Germinal center (tissue), 1 donor: ENCODE results near the gene NUDC.
"Not testable (repeated sequence)": the region's sequence is repeated elsewhere in the genome, so short reads cannot be mapped to it uniquely, and the experiment has no call there.

ENCODE experiments used
- DNase-seq: peaks from one replicate; pipeline ENCODE4 v3.0.0; 2012; ENCODE audit warnings: mixed read lengths, low spot score

The NUDC gene

GRCh38 chr1:26911399-26912146 lies 10.0 kb upstream of the NUDC start:
- no peak for DNase-seq

- DNase-seq = no peak
Measured at GRCh38 chr1:26912147-26912490, 9.4 kb upstream of the NUDC start.

GRCh38 chr1:26913389-26913753 lies 8.2 kb upstream of the NUDC start:
- DNase-seq = no peak

GRCh38 chr1:26913754-26914619 lies 7.6 kb upstream of the NUDC start, which contains the start of gene NR0B2:
Gene NR0B2, minus strand, starts transcription at chr1:26913975. Its CDS starts 35 bp downstream, at chr1:26913940.
- DNase-seq = no peak

- DNase-seq = no peak
Measured at GRCh38 chr1:26915204-26915842, 6.2 kb upstream of the NUDC start.

- no peak for DNase-seq
Measured at GRCh38 chr1:26921126-26921539, 410 bp upstream of the NUDC start.

GRCh38 chr1:26922431-26922729 lies 837 bp downstream of the NUDC start:
- DNase-seq = no peak

GRCh38 chr1:26922901-26923300 lies 1.4 kb downstream of the NUDC start:
- DNase-seq = no peak

- DNase-seq = no peak
Measured at GRCh38 chr1:26923711-26924110, 2.2 kb downstream of the NUDC start.

- peak; percentile 58 for DNase-seq
Measured at GRCh38 chr1:26932531-26932930, 11.0 kb downstream of the NUDC start.

- DNase-seq = no peak
Measured at GRCh38 chr1:26936823-26937222, 15.3 kb downstream of the NUDC start.

- DNase-seq = no peak
Measured at GRCh38 chr1:26938004-26938658, 16.6 kb downstream of the NUDC start.

GRCh38 chr1:26938659-26939025 lies 17.1 kb downstream of the NUDC start:
- no peak for DNase-seq

- no peak for DNase-seq
Measured at GRCh38 chr1:26941311-26941710, 19.8 kb downstream of the NUDC start.

- no peak for DNase-seq
Measured at GRCh38 chr1:26942656-26943055, 21.1 kb downstream of the NUDC start.

- DNase-seq = no peak
Measured at GRCh38 chr1:26945138-26945537, 23.6 kb downstream of the NUDC start.

- no peak for DNase-seq
Measured at GRCh38 chr1:26945728-26946127, 24.2 kb downstream of the NUDC start.

GRCh38 chr1:26946270-26946669 lies 24.7 kb downstream of the NUDC start:
- DNase-seq = no peak

GRCh38 chr1:26948725-26949057 lies 27.1 kb downstream of the NUDC start:
- DNase-seq = not testable (repeated sequence)

GRCh38 chr1:26949266-26949925 lies 27.9 kb downstream of the NUDC start:
- DNase-seq = no peak

- DNase-seq = no peak
Measured at GRCh38 chr1:26949926-26950319, 28.4 kb downstream of the NUDC start.

- no peak for DNase-seq
Measured at GRCh38 chr1:26950602-26951001, 29.1 kb downstream of the NUDC start.
